CD4-positive, alpha-beta T cell treated with Interleukin-10 for 1 hour (primary cell): ENCODE data around the gene TUBGCP2.

Experiments
- DNase-seq: peaks from one replicate; pipeline ENCODE4 v3.0.0-alpha.2; 2020

The TUBGCP2 gene

GRCh38 chr10:133299738-133300137 is 8.9 kb downstream of the TUBGCP2 start:
- DNase-seq = no peak

GRCh38 chr10:133299224-133299623 is 9.4 kb downstream of the TUBGCP2 start:
- DNase-seq = no peak

GRCh38 chr10:133298466-133298865 is 10.2 kb downstream of the TUBGCP2 start:
- DNase-seq = no peak

GRCh38 chr10:133297504-133297903 is 11.2 kb downstream of the TUBGCP2 start:
- DNase-seq = no peak

- DNase-seq = no peak
Measured at GRCh38 chr10:133295426-133296320, 13.0 kb downstream of the TUBGCP2 start.

GRCh38 chr10:133294189-133294588 is 14.5 kb downstream of the TUBGCP2 start:
- no peak for DNase-seq

GRCh38 chr10:133293810-133294119 is 14.9 kb downstream of the TUBGCP2 start:
- DNase-seq = no peak

- DNase-seq = no peak
Measured at GRCh38 chr10:133292919-133293809, 15.5 kb downstream of the TUBGCP2 start.

- DNase-seq = no peak
Measured at GRCh38 chr10:133289761-133290160, 18.9 kb downstream of the TUBGCP2 start.

- no peak for DNase-seq
Measured at GRCh38 chr10:133287832-133288500, 20.7 kb downstream of the TUBGCP2 start.

- no peak for DNase-seq
Measured at GRCh38 chr10:133286366-133286765, 22.3 kb downstream of the TUBGCP2 start.

- DNase-seq = no peak
Measured at GRCh38 chr10:133285217-133285616, 23.5 kb downstream of the TUBGCP2 start.

GRCh38 chr10:133283931-133284330 is 24.7 kb downstream of the TUBGCP2 start:
- DNase-seq = no peak

- no peak for DNase-seq
Measured at GRCh38 chr10:133282846-133283390, 25.8 kb downstream of the TUBGCP2 start.

- no peak for DNase-seq
Measured at GRCh38 chr10:133281628-133282372, 26.9 kb downstream of the TUBGCP2 start.

GRCh38 chr10:133281084-133281483 is 27.6 kb downstream of the TUBGCP2 start:
- no peak for DNase-seq

- no peak for DNase-seq
Measured at GRCh38 chr10:133280391-133281059, 28.1 kb downstream of the TUBGCP2 start.

GRCh38 chr10:133279326-133280226 is 29.1 kb downstream of the TUBGCP2 start:
- DNase-seq = no peak

GRCh38 chr10:133278577-133279265 is 30.0 kb downstream of the TUBGCP2 start:
- DNase-seq = peak; percentile 84

GRCh38 chr10:133277993-133278576 is 30.6 kb downstream of the TUBGCP2 start:
- no peak for DNase-seq
